ENCODE data around the gene PCDHGA6. TPM values are rescaled to one million over a fixed set of nuclear protein-coding genes. Genes with fewer than 3 reads are reported as not detected.
A peak's percentile ranks its signal among the peaks of the same experiment; 100 is the strongest.

The PCDHGA6 gene
- total and polyA plus RNA-seq, 2 of the 8 experiments (the other 6 are each of a cell fraction or from before 2014, with no cell fraction given): 1.4 to 2.0 TPM

DNA sequence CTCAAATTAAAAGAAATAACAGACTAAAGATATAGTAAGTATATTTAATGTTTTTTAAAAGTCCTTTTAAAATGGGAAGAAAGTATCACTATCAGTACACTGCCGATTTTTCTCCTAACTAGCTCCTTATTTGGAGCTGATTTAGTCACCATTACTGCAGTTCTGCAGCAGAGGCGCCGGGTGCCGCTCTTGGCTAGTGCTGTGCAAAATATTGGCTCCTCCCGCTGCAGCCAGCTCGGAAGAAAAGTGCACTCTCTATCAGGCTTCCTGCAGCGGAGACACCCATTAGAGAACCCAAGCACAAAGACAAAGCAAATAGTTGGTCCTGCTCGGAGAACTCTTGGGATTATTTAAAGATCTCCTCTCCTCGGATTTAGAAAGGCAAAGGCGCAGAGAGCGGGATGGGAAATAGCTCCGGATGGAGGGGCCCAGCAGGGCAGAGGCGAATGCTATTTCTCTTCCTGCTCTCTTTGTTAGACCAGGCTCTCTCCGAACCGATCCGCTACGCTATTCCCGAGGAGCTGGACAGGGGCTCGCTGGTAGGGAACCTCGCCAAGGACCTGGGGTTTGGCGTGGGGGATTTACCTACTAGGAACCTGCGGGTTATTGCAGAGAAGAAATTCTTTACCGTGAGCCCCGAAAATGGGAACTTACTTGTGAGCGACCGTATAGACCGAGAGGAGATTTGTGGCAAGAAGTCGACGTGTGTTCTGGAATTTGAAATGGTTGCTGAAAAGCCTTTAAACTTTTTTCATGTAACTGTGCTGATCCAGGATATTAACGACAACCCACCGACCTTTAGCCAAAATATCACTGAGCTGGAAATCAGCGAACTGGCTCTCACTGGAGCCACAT is 3.5 kb upstream of the PCDHGA6 start, which contains the start of gene PCDHGB3:
Gene PCDHGB3 (plus strand): TSS at position 249 of the 855 bp plus-strand sequence. CDS start 153 bp downstream, at position 402.
- ChIA-PET POLR2A (ENCODE audit: partially characterized antibody) (interaction anchor here (1.1 to 1.6 kb wide), 2 partner anchors 17 to 276 kb away, joined by 3 to 4 read pairs; partner anchors contain the start of genes PCDHB2 and PCDHGB4), CTCF (ENCODE audit: partially characterized antibody) (interaction anchor here (0.6 to 3.7 kb wide), 34 partner anchors 8 to 591 kb away, joined by 3 to 27 read pairs (median 4); partner anchors contain the start of genes PCDHB10, PCDHB14, PCDHB4 and PCDHGA10)
- 89% methylated on average over 32 of the region's 32 CpGs; no CpG with 5 or more reads in 1 of the 2 experiments for WGBS, 2 experiments (ENCODE audit: extremely low coverage in 1 of 2, insufficient coverage in 1 of 2, insufficient read length in 1 of 2, insufficient replicate concordance in 2 of 2, low coverage in 1 of 2, low lambda C conversion rate in 2 of 2, missing lambda C conversion rate in 1 of 2)
- H3K23me2 ChIP-seq (ENCODE audit: low read depth, low read length): no peaks in the 10 kb centered on the region
- no peaks in the 10 kb centered on the region for H3K4me1 ChIP-seq (replicated peaks in 1 of 4; ENCODE audit: control insufficient read depth in 3 of 4, insufficient read depth in 4 of 4, low read length in 3 of 4)
- no peak within 1 kb of the TSS for H3K27ac ChIP-seq (ENCODE audit: low read depth, low read length)
- no peak within 1 kb of the TSS for H3K4me2 ChIP-seq (ENCODE audit: insufficient read depth in 1 of 2, low read depth in 2 of 2, low read length in 2 of 2)
- H2AK5ac ChIP-seq (ENCODE audit: low read depth, low read length): no peak within 1 kb of the TSS
- no peak within 1 kb of the TSS for H2BK120ac ChIP-seq (replicated peaks; ENCODE audit: low read depth, low read length)
- no peaks in the 10 kb centered on the region for H3K79me1 ChIP-seq (ENCODE audit: low read depth, low read length)
- H3K79me2 ChIP-seq (ENCODE audit: control insufficient read depth in 1 of 2, insufficient read depth in 2 of 2, low read length in 2 of 2): no peaks in the 10 kb centered on the region
- H4K20me1 ChIP-seq (replicated peaks in 1 of 2; ENCODE audit: control insufficient read depth in 1 of 2, insufficient read depth in 2 of 2, low read length in 2 of 2): no peaks in the 10 kb centered on the region
- H3K9ac ChIP-seq (replicated peaks in 1 of 4; ENCODE audit: extremely low read depth in 1 of 4, low read depth in 3 of 4, low read length in 3 of 4): no peak within 1 kb of the TSS
- no peak within 1 kb of the TSS for H3K23ac ChIP-seq (ENCODE audit: insufficient read length)
- no peak within 1 kb of the TSS for H3K14ac ChIP-seq (ENCODE audit: insufficient read length)
- no peak within 1 kb of the TSS for H2AFZ ChIP-seq (ENCODE audit: low read length)
- H2BK12ac ChIP-seq (ENCODE audit: low read depth, low read length): no peak within 1 kb of the TSS
- no peak within 1 kb of the TSS for H3K4ac ChIP-seq (replicated peaks; ENCODE audit: insufficient read length, low read depth, low read length)
- no peaks in the 10 kb centered on the region for H3K27me3 ChIP-seq (replicated peaks in 1 of 4; ENCODE audit: control insufficient read depth in 3 of 4, extremely low read depth in 1 of 4, insufficient read depth in 3 of 4, low read length in 3 of 4)
- no peak within 1 kb of the TSS for H4K91ac ChIP-seq (replicated peaks; ENCODE audit: insufficient read length, low read length)
- no peak within 1 kb of the TSS for H3K4me3 ChIP-seq (ENCODE audit: extremely low read depth in 1 of 4, insufficient read depth in 2 of 4, low read depth in 3 of 4, low read length in 4 of 4)
- TF ChIP-seq TBP (IDR thresholded peaks at IDR 0.05; ENCODE audit: low read depth, low read length): no peak
- peak; percentile 43 to 50; a peak in 3 of 4 replicates for TF ChIP-seq RAD21 (IDR thresholded peaks at IDR 0.05 in 1 of 2, conservative IDR thresholded peaks at IDR 0.05 in 1 of 2; ENCODE audit: low read depth in 2 of 2, low read length in 2 of 2)
- TF ChIP-seq, protein P1, sequence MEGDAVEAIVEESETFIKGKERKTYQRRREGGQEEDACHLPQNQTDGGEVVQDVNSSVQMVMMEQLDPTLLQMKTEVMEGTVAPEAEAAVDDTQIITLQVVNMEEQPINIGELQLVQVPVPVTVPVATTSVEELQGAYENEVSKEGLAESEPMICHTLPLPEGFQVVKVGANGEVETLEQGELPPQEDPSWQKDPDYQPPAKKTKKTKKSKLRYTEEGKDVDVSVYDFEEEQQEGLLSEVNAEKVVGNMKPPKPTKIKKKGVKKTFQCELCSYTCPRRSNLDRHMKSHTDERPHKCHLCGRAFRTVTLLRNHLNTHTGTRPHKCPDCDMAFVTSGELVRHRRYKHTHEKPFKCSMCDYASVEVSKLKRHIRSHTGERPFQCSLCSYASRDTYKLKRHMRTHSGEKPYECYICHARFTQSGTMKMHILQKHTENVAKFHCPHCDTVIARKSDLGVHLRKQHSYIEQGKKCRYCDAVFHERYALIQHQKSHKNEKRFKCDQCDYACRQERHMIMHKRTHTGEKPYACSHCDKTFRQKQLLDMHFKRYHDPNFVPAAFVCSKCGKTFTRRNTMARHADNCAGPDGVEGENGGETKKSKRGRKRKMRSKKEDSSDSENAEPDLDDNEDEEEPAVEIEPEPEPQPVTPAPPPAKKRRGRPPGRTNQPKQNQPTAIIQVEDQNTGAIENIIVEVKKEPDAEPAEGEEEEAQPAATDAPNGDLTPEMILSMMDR (IDR thresholded peaks at IDR 0.05; ENCODE audit: control extremely low read depth in 1 of 3, insufficient read depth in 1 of 3, low read depth in 1 of 3, low read length in 3 of 3): peak; percentile 14 to 28 (median 24); a peak in 3 of 4 replicates
- no peak for TF ChIP-seq SP1 (IDR thresholded peaks at IDR 0.05; ENCODE audit: low read depth, low read length)
- FAIRE-seq (no peak), DNase-seq (ENCODE audit: low read depth in 1 of 2, low spot score in 2 of 2) (no peak)
- no peak within 1 kb of the TSS for H3K56ac ChIP-seq (replicated peaks; ENCODE audit: insufficient read length, low read depth, low read length)
- peaks cover 42 to 55% of the 10 kb centered on the region in 2 experiments for H3K9me3 ChIP-seq (ENCODE audit: insufficient read depth in 2 of 2, low read depth in 1 of 2, low read length in 1 of 2)
- H4K8ac ChIP-seq (ENCODE audit: extremely low read depth, insufficient read depth, low read length): no peak within 1 kb of the TSS
- H3K36me3 ChIP-seq (ENCODE audit: control insufficient read depth in 2 of 4, insufficient read depth in 4 of 4, low read length in 3 of 4): peaks cover 0 to 3% (median 0%) of the 10 kb centered on the region in 4 experiments; a peak in 2 of 8 replicates
- no peak within 1 kb of the TSS for H2BK15ac ChIP-seq (ENCODE audit: low read length)
- H4K5ac ChIP-seq (ENCODE audit: insufficient read length, low read depth, low read length): no peak within 1 kb of the TSS
- no peak within 1 kb of the TSS for H3K18ac ChIP-seq (ENCODE audit: extremely low read depth, low read length)
- H2BK5ac ChIP-seq (ENCODE audit: low read depth, low read length): no peak within 1 kb of the TSS
- H2BK20ac ChIP-seq (ENCODE audit: low read length): no peak within 1 kb of the TSS

Measured in H1 (cell line).